HEK293 (cell line): ENCODE measurements around the gene ZNF70.

Experiments
- CTCF ChIA-PET: fragments of 350-600 bp; formaldehyde crosslinking; extraction: SDS; loops from one replicate; lab custom pipeline; 2021; ENCODE audit warnings: antibody characterized with exemption; lab: Yijun Ruan, JAX
- POLR2A ChIA-PET: fragments of 300-600 bp; formaldehyde crosslinking; extraction: SDS; loops from one replicate; lab custom pipeline; 2020; ENCODE audit warnings: antibody characterized with exemption, inconsistent platforms; lab: Yijun Ruan, JAX
- H3K27ac ChIP-seq: fragments of 200-500 bp; sonication (Bioruptor generic); 2 replicates; pipeline ENCODE4 v1.5.1; 2014; ENCODE audit warnings: low read depth, low read length, control low read depth, inconsistent platforms; ENCODE audit errors: extremely low read depth
- H3K36me3 ChIP-seq, 2 experiments: fragments of 200-500 bp in 1 of 2; sonication (Bioruptor generic) in 1 of 2; 1 replicate in 1 of 2; 2 replicates in 1 of 2; pipeline ENCODE4 v1.5.1; 2014 to 2017; ENCODE audit warnings: inconsistent platforms in 2 of 2, low read length in 2 of 2; ENCODE audit not compliant: control insufficient read depth in 2 of 2, insufficient read depth in 1 of 2
- H3K4me1 ChIP-seq: fragments of 200-500 bp; sonication (Bioruptor generic); 2 replicates; pipeline ENCODE4 v1.5.1; 2014; ENCODE audit warnings: mild to moderate bottlenecking, low read length, inconsistent platforms; ENCODE audit not compliant: control insufficient read depth, insufficient read depth
- H3K4me3 ChIP-seq: 2 replicates; pipeline ENCODE4 v1.5.1; 2011; ENCODE audit warnings: low read depth, mild to moderate bottlenecking, control low read depth, low read length, moderate library complexity
- H3K9me3 ChIP-seq: fragments of 200-500 bp; sonication (Bioruptor generic); 2 replicates; pipeline ENCODE4 v1.5.1; 2014; ENCODE audit warnings: low read depth, low read length, inconsistent platforms; ENCODE audit not compliant: control insufficient read depth, insufficient read depth
- EGR2 ChIP-seq: fragments of 450-650 bp; formaldehyde crosslinking; IDR thresholded peaks from 2 replicates; pipeline ENCODE4 v1.5.1; 2016; ENCODE audit warnings: low read depth, missing biosample characterization, missing genetic modification characterization
- KLF10 ChIP-seq: fragments of 450-650 bp; IDR thresholded peaks from 2 replicates; pipeline ENCODE4 v1.5.1; 2018; ENCODE audit warnings: missing biosample characterization, mild to moderate bottlenecking, missing genetic modification characterization
- ZFHX2 ChIP-seq: fragments of 450-650 bp; formaldehyde crosslinking; conservative IDR thresholded peaks from 2 replicates; pipeline ENCODE4 v1.5.1; 2016; ENCODE audit warnings: missing biosample characterization, missing genetic modification characterization
- ZNF121 ChIP-seq: fragments of 450-650 bp; formaldehyde crosslinking; IDR thresholded peaks from 2 replicates; pipeline ENCODE4 v1.5.1; 2016; ENCODE audit warnings: missing biosample characterization, missing genetic modification characterization
- ZNF280D ChIP-seq: fragments of 450-650 bp; formaldehyde crosslinking; IDR thresholded peaks from 2 replicates; pipeline ENCODE4 v1.5.1; 2016; ENCODE audit warnings: missing biosample characterization, missing genetic modification characterization
- ZNF341 ChIP-seq: fragments of 450-650 bp; formaldehyde crosslinking; IDR thresholded peaks from 2 replicates; pipeline ENCODE4; 2016; ENCODE audit warnings: low read depth, missing biosample characterization, missing genetic modification characterization
- ZNF404 ChIP-seq: fragments of 450-650 bp; formaldehyde crosslinking; IDR thresholded peaks from 2 replicates; pipeline ENCODE4 v1.5.1; 2017; ENCODE audit warnings: missing biosample characterization, missing genetic modification characterization
- ZNF561 ChIP-seq: fragments of 450-650 bp; IDR thresholded peaks from 2 replicates; pipeline ENCODE4 v1.5.1; 2018; ENCODE audit warnings: missing biosample characterization, missing genetic modification characterization, borderline replicate concordance
- ZNF600 ChIP-seq: fragments of 450-650 bp; formaldehyde crosslinking; IDR thresholded peaks from 2 replicates; pipeline ENCODE4 v1.5.1; 2016; ENCODE audit warnings: missing biosample characterization, missing genetic modification characterization
- ZNF654 ChIP-seq: fragments of 450-650 bp; formaldehyde crosslinking; IDR thresholded peaks from 2 replicates; pipeline ENCODE4 v1.5.1; 2016; ENCODE audit warnings: low read depth, missing biosample characterization, missing genetic modification characterization
- TF ChIP-seq, protein P1 (sequence below): fragments of 450-650 bp; formaldehyde crosslinking; conservative IDR thresholded peaks from 2 replicates; pipeline ENCODE4 v1.5.1; 2016; ENCODE audit warnings: low read depth, missing biosample characterization, missing genetic modification characterization
- TF ChIP-seq, protein P2 (sequence below): fragments of 450-650 bp; formaldehyde crosslinking; IDR thresholded peaks from 2 replicates; pipeline ENCODE4 v1.5.1; 2016; ENCODE audit warnings: missing biosample characterization, missing genetic modification characterization
- TF ChIP-seq, protein P3 (sequence below): fragments of 450-650 bp; formaldehyde crosslinking; IDR thresholded peaks from 2 replicates; pipeline ENCODE4 v1.5.1; 2016; ENCODE audit warnings: missing biosample characterization, missing genetic modification characterization

ZNF70 gene

DNA sequence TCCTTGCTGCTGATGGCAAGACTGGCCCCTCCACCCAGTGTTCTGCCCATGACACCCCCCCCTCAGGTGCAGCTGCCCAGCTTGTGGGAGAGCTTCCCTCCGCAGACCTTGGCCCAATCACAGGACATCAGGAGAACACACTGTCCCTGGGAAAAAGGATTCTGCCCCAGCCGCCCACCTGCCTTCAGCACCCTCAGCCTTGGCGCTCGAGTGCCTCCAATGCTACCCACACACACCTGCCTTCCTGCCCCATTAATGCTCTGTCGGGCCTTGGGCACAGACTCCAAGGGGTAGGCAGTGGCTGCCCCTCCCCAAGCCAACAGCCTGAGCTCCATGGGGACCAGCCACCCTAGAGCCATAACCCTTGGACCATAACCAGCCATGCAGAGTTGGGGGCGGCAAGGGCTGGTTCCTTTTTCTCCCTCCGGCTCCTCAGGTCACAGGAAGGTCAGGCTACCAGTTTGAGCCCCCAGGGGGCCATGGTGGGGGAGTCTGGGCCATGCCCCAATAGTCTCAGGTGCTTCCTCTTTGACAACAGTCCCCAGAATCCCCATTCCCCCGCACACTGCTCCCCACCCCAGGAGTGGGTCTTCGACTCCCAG, 1.3 kb upstream of the ZNF70 start:
- peaks cover 9% of the 10 kb centered on the region; the same call in 1 of the 2 replicates for H3K4me1 ChIP-seq
- TF ChIP-seq ZNF280D (tag by site-specific recombination): no peak
- no peak for TF ChIP-seq ZNF600 (tag by site-specific recombination)
- TF ChIP-seq, protein P1, sequence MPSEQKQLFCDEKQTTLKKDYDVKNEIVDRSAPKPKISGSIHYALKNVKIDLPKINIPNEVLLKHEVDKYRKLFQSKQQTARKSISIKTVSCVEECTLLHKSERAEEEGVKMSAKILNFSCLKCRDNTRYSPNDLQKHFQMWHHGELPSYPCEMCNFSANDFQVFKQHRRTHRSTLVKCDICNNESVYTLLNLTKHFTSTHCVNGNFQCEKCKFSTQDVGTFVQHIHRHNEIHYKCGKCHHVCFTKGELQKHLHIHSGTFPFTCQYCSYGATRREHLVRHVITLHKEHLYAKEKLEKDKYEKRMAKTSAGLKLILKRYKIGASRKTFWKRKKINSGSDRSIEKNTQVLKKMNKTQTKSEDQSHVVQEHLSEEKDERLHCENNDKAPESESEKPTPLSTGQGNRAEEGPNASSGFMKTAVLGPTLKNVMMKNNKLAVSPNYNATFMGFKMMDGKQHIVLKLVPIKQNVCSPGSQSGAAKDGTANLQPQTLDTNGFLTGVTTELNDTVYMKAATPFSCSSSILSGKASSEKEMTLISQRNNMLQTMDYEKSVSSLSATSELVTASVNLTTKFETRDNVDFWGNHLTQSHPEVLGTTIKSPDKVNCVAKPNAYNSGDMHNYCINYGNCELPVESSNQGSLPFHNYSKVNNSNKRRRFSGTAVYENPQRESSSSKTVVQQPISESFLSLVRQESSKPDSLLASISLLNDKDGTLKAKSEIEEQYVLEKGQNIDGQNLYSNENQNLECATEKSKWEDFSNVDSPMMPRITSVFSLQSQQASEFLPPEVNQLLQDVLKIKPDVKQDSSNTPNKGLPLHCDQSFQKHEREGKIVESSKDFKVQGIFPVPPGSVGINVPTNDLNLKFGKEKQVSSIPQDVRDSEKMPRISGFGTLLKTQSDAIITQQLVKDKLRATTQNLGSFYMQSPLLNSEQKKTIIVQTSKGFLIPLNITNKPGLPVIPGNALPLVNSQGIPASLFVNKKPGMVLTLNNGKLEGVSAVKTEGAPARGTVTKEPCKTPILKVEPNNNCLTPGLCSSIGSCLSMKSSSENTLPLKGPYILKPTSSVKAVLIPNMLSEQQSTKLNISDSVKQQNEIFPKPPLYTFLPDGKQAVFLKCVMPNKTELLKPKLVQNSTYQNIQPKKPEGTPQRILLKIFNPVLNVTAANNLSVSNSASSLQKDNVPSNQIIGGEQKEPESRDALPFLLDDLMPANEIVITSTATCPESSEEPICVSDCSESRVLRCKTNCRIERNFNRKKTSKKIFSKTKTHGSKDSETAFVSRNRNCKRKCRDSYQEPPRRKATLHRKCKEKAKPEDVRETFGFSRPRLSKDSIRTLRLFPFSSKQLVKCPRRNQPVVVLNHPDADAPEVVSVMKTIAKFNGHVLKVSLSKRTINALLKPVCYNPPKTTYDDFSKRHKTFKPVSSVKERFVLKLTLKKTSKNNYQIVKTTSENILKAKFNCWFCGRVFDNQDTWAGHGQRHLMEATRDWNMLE (tag by site-specific recombination): no peak
- TF ChIP-seq ZFHX2 (tag by site-specific recombination): peak; percentile 82
- TF ChIP-seq KLF10 (tag by site-specific recombination): no peak
- TF ChIP-seq ZNF654 (tag by site-specific recombination): no peak
- peak; percentile 74 for TF ChIP-seq EGR2 (tag by site-specific recombination)
- TF ChIP-seq ZNF341: peak; percentile 53
- no peak for TF ChIP-seq ZNF121 (tag by site-specific recombination)
- TF ChIP-seq, protein P2, sequence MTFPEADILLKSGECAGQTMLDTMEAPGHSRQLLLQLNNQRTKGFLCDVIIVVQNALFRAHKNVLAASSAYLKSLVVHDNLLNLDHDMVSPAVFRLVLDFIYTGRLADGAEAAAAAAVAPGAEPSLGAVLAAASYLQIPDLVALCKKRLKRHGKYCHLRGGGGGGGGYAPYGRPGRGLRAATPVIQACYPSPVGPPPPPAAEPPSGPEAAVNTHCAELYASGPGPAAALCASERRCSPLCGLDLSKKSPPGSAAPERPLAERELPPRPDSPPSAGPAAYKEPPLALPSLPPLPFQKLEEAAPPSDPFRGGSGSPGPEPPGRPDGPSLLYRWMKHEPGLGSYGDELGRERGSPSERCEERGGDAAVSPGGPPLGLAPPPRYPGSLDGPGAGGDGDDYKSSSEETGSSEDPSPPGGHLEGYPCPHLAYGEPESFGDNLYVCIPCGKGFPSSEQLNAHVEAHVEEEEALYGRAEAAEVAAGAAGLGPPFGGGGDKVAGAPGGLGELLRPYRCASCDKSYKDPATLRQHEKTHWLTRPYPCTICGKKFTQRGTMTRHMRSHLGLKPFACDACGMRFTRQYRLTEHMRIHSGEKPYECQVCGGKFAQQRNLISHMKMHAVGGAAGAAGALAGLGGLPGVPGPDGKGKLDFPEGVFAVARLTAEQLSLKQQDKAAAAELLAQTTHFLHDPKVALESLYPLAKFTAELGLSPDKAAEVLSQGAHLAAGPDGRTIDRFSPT (tag by site-specific recombination): 0 out of 2 replicates have a peak, but pooled peaks have one; percentile 43
- TF ChIP-seq ZNF404: no peak
- TF ChIP-seq, protein P3, sequence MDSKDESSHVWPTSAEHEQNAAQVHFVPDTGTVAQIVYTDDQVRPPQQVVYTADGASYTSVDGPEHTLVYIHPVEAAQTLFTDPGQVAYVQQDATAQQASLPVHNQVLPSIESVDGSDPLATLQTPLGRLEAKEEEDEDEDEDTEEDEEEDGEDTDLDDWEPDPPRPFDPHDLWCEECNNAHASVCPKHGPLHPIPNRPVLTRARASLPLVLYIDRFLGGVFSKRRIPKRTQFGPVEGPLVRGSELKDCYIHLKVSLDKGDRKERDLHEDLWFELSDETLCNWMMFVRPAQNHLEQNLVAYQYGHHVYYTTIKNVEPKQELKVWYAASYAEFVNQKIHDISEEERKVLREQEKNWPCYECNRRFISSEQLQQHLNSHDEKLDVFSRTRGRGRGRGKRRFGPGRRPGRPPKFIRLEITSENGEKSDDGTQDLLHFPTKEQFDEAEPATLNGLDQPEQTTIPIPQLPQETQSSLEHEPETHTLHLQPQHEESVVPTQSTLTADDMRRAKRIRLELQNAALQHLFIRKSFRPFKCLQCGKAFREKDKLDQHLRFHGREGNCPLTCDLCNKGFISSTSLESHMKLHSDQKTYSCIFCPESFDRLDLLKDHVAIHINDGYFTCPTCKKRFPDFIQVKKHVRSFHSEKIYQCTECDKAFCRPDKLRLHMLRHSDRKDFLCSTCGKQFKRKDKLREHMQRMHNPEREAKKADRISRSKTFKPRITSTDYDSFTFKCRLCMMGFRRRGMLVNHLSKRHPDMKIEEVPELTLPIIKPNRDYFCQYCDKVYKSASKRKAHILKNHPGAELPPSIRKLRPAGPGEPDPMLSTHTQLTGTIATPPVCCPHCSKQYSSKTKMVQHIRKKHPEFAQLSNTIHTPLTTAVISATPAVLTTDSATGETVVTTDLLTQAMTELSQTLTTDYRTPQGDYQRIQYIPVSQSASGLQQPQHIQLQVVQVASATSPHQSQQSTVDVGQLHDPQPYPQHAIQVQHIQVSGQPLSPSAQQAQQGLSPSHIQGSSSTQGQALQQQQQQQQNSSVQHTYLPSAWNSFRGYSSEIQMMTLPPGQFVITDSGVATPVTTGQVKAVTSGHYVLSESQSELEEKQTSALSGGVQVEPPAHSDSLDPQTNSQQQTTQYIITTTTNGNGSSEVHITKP (tag by site-specific recombination): peak; percentile 32; the same call in 1 of the 2 replicates
- no peak for TF ChIP-seq ZNF561 (tag by site-specific recombination)
- no peak overlapping the region for H3K27ac ChIP-seq
- POLR2A ChIA-PET: interaction anchor here (0.6 to 1.2 kb wide), 2 partner anchors 14 to 60 kb away, joined by 4 to 9 read pairs; no protein-coding TSS in a partner anchor
- H3K9me3 ChIP-seq: no peaks in the 10 kb centered on the region
- H3K4me3 ChIP-seq: no peak overlapping the region
- CTCF ChIA-PET: no interaction called here
- H3K36me3 ChIP-seq: no peaks in the 10 kb centered on the region; a peak in 1 of 3 replicates
